T47D (cell line): ENCODE data around the gene DSG3.

Experiments used
- DNase-seq, 2 experiments: peaks; one replicate each; pipeline versions ENCODE4 v3.0.0 to v3.0.0-alpha.2; 2011 to 2012; ENCODE audit warnings: low read depth in 1 of 2, low spot score in 1 of 2
- JUND ChIP-seq: IDR thresholded peaks from 2 replicates; pipeline ENCODE4 v1.6.1; 2012; ENCODE audit warnings: low read depth
- in situ Hi-C: cut with HindIII; loops from 2 replicates; pipeline ENCODE4 v1.10.0; 2016; ENCODE audit warnings: low sequenced_read_pairs, low pct_unique_long_range_greater_than_20kb

The DSG3 gene, protein sequence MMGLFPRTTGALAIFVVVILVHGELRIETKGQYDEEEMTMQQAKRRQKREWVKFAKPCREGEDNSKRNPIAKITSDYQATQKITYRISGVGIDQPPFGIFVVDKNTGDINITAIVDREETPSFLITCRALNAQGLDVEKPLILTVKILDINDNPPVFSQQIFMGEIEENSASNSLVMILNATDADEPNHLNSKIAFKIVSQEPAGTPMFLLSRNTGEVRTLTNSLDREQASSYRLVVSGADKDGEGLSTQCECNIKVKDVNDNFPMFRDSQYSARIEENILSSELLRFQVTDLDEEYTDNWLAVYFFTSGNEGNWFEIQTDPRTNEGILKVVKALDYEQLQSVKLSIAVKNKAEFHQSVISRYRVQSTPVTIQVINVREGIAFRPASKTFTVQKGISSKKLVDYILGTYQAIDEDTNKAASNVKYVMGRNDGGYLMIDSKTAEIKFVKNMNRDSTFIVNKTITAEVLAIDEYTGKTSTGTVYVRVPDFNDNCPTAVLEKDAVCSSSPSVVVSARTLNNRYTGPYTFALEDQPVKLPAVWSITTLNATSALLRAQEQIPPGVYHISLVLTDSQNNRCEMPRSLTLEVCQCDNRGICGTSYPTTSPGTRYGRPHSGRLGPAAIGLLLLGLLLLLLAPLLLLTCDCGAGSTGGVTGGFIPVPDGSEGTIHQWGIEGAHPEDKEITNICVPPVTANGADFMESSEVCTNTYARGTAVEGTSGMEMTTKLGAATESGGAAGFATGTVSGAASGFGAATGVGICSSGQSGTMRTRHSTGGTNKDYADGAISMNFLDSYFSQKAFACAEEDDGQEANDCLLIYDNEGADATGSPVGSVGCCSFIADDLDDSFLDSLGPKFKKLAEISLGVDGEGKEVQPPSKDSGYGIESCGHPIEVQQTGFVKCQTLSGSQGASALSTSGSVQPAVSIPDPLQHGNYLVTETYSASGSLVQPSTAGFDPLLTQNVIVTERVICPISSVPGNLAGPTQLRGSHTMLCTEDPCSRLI

DNA sequence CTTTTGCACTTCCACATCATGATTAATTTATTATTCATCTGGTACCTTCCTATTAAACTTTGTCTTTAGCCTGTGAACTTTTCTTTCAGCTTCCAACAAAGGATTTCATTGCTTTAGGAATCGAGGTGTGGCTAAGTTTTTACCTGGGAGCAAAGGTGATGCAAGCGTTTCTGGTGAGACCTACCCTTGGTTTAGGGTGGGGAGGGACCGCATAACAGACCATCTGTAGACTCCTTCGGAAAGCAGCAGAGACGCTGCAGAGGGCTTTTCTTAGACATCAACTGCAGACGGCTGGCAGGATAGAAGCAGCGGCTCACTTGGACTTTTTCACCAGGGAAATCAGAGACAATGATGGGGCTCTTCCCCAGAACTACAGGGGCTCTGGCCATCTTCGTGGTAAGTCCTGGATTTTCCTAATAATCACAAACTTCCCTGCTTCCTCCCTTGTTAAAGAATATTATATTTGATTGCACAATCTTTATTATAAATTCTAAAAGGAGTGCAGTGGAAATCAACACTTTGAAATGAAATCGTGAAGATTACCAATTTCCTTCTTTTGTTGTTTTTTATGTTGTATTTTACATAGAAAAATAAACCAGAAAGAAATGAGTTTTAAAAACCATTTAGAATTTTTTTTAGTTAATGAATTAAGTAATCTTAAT is at the start of gene DSG3:
DSG3 (plus strand) TSS at position 212 of the 662 bp plus-strand sequence; CDS start at position 349, 137 bp downstream.
- in situ Hi-C loops, result no loop called here
- DNase-seq, result no peak
- TF ChIP-seq JUND, result no peak

DNA sequence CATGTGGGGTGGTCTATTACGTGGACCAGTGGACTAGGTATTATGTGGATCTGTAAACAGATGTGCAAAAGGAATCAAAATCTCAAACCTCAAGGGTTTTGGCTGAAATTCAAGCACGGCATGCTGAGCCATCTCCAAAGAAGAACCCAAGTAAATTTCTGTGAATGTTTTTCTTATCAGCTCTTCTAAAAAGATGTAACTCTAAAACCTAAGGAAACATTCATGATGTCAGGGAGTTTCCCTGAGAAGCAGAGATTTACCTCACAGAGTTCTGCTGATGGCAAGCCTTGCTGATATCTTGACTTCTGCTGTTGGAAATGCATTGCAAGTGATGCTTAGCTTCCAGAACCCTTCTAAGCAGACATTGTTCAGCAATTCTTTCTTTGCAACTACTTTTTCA is 49.4 kb upstream of the DSG3 start:
- DNase-seq, result no peak
- in situ Hi-C loops, result no loop called here
- no peak for TF ChIP-seq JUND

DNA sequence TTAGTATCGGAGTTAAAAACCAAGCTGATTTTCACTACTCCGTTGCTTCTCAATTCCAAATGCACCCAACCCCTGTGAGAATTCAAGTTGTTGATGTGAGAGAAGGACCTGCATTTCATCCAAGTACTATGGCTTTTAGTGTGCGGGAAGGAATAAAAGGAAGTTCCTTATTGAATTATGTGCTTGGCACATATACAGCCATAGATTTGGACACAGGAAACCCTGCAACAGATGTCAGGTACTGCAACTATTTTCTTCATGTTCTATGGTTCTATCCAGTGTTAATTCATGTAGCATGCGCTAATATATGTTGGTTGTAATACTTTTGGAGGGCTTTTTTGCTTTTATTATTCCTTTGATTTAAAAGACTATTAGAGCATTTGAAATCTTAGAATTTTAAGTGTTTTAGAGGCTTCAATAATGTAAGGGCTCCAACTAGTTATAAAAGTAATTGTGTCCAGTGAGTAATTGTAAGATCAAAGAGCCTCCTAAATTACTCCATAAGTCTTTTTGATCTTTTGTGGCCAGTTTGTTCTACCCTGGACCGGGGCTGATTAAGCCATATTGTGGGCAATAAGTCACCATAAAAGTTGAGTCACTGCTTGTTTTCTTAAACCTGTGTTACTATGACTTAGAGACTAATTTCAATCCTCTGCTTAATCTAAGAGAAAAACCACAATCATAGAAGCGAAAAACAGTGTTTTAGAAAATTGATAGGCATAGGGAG is 48.1 kb upstream of the DSG3 start:
- no peak for DNase-seq
- TF ChIP-seq JUND, result no peak
- in situ Hi-C loops, result no loop called here

DNA sequence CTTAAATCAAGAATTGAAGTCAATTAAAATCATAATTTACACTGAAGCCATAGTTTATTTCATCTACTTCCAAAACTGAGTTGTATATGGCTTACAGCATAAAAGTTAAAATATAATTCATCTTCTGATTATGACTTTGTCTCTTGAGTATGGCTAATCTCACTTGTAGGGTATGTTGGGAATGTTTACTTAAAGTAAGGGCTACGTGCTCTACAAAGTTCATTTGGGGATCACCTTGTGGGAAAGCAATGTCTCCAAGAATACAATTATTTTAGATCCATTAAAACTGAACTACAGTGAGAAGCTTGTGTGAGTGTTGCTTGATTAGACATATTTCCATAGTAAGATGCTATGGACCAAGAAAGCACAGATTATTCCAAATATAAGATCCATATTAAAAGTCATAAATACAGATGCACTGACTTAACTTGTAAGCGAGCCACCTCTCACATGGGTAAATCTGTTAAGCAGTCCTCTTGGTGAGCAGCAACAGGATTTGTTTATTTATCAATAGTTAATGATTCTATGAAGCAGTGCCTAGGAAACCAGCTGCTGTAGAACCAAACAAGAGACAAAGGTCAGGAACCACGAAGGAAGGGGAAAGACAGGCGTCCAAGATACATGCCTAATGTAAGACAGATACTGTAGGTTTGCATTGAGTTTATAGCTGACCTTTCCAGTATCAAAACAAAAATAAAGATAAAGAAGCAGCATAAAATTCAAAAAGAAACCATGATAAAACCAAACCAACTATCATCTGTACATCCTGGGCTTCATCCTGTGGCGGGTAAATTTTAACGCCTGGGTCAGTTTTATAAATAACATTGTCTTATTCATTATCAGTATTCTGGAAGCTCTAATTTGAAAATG is 46.1 kb upstream of the DSG3 start:
- TF ChIP-seq JUND, result no peak
- in situ Hi-C loops, result no loop called here
- no peak for DNase-seq

DNA sequence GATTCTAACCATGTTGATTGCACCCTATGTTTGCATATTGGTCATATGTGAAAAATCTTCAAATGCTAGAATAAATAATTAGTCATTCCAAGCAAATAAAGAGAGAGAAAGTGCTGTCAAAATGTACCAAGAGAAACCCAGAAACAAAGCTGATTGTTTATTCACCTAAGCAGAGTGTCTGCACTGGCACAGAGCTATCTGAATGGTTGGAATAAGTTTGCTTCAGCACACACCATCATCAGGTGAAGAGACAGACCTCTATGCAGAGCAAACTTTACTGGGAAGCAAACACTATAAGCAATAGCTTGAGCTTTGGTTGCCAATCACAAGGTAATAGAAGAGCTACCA is 45.5 kb upstream of the DSG3 start:
- peak in 1 of 2 experiments; percentile 0 for DNase-seq
- no peak for TF ChIP-seq JUND
- in situ Hi-C loops, result no loop called here

DNA sequence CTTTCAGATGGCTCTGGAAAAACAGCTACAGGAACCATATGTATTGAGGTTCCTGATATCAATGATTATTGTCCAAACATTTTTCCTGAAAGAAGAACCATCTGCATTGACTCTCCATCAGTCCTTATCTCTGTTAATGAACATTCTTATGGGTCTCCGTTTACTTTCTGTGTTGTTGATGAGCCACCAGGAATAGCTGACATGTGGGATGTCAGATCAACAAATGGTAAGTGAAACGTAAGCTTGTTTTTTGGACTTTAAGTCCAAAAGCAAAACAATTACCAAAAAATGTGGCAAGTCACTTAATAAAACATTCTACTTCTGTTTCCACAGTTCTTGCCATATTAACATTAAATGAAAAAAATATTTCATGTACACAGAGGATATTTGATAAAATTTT is 44.1 kb upstream of the DSG3 start:
- in situ Hi-C loops, result no loop called here
- no peak for TF ChIP-seq JUND
- no peak for DNase-seq

DNA sequence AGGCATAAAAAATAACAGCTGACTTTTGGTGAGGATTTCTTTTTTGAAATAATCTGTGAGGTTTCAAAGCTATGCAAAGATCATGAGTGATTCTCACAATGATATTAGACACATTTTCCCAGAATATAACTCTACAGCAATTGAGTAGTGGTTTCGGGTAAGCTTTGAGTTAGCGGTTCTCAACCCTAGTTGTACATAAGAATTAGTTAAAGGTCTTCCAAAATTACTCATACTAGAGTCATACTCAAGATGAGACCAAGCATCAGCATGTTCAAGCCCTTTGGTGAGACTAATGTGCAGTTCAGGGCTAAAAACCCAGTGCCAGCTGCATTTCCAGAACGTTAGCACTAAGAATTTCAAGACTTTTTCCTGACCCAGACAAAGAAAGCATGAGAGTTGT is 39.9 kb upstream of the DSG3 start:
- in situ Hi-C loops, result no loop called here
- DNase-seq, result no peak

DNA sequence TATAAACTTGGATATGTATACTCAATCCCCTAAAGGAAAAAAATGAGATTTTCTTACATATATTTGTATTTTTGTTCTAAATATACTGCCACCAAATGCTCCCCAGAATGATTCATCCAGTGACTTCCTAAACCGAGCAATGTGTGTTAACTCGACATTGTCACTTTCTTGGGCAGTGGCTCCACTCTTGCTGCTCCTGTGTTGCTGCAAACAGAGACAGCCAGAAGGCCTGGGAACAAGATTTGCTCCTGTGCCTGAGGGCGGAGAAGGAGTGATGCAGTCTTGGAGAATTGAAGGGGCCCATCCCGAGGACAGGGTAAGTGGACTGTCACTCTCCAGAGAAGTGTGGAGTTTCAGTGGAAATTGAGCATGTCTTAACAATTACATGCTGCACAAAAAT is 38.3 kb upstream of the DSG3 start:
- TF ChIP-seq JUND, result no peak
- in situ Hi-C loops, result no loop called here
- no peak for DNase-seq

More for the DNA sequence above, 39.9 kb upstream of the DSG3 start:
- no peak for TF ChIP-seq JUND

DNA sequence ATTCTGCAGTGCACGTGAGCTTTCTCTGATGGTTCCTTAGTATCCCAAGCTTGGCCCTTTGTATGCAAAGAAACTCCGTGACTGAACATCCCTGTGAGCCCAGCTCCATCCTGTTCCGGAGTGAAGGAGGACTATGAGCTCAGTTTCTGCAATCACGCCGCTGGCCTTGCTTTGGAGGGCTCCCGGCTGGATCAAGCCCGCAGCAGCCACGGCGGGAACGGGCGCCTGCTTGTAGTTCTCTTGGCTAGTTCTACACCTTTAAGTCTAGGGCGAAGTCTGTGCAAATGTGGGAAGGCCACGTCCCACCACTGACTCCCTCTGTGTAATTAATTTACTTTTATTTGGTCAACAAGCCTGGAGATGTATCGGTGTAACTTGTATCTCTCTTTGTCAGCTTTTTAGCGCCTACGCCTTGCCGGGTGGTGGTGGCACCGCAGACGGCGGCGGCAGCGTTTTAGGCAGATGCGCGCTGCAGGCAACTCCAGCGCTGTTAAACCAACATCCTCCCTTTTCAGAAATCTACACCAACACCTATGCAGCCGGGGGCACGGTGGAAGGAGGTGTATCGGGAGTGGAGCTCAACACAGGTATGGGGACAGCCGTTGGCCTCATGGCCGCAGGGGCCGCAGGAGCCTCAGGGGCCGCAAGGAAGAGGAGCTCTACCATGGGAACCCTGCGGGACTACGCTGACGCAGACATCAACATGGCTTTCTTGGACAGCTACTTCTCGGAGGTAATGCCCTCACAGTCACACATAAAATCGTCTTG is 36.6 kb upstream of the DSG3 start:
- in situ Hi-C loops, result no loop called here
- no peak for DNase-seq
- no peak for TF ChIP-seq JUND

DNA sequence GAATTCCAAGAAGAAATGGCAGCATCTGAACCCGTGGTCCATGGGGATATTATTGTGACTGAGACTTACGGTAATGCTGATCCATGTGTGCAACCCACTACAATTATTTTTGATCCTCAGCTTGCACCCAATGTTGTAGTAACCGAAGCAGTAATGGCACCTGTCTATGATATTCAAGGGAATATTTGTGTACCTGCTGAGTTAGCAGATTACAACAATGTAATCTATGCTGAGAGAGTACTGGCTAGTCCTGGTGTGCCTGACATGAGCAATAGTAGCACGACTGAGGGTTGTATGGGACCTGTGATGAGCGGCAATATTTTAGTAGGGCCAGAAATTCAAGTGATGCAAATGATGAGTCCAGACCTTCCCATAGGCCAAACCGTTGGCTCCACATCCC is 34.4 kb upstream of the DSG3 start:
- in situ Hi-C loops, result no loop called here
- TF ChIP-seq JUND, result no peak
- DNase-seq, result no peak

DNA sequence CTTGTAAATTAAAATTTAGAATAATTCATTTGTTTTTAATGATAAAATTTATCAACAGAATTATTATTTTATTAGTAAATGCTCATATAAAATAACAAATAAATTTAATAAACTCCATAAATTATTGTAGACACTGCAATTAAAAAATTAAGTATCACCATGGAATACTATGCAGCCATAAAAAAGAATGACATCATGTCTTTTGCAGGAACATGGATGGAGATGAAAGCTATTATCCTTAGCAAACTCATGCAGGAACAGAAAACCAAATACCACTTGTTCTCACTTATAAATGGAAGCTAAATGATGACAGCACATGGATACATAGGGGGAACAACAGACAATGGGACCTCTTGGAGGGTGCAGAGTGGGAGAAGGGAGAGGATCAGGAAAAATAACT is 29.7 kb upstream of the DSG3 start:
- no peak for DNase-seq
- TF ChIP-seq JUND, result no peak
- in situ Hi-C loops, result no loop called here
